GM18861 (cell line): ENCODE data around the gene NSUN7.

Source experiments
- ATAC-seq: cut with Tn5 transposase; IDR thresholded peaks from one replicate; pipeline ENCODE4 v1.9.1; 2021; ENCODE audit not compliant: unreplicated experiment

The NSUN7 gene

GRCh38 chr4:40736910-40737309 is 12.8 kb upstream of the NSUN7 start:
- ATAC-seq = no peak

GRCh38 chr4:40737879-40738278 is 11.9 kb upstream of the NSUN7 start:
- ATAC-seq = no peak

- ATAC-seq = no peak
Observed at GRCh38 chr4:40739347-40739746, 10.4 kb upstream of the NSUN7 start.

- ATAC-seq = no peak
Observed at GRCh38 chr4:40744218-40744617, 5.5 kb upstream of the NSUN7 start.

- no peak for ATAC-seq
Observed at GRCh38 chr4:40745285-40745984, 4.3 kb upstream of the NSUN7 start.

GRCh38 chr4:40747207-40747835 is 2.4 kb upstream of the NSUN7 start:
- ATAC-seq = no peak

GRCh38 chr4:40750461-40751258 is 905 bp downstream of the NSUN7 start:
- no peak for ATAC-seq

- ATAC-seq = no peak
Observed at GRCh38 chr4:40755616-40756015, 5.9 kb downstream of the NSUN7 start.

GRCh38 chr4:40763228-40763716 is 13.5 kb downstream of the NSUN7 start:
- ATAC-seq = peak; percentile 99

GRCh38 chr4:40769266-40769665 is 19.5 kb downstream of the NSUN7 start:
- no peak for ATAC-seq

GRCh38 chr4:40778090-40778489 is 28.3 kb downstream of the NSUN7 start:
- ATAC-seq = no peak

GRCh38 chr4:40782876-40783275 is 33.1 kb downstream of the NSUN7 start:
- no peak for ATAC-seq

- no peak for ATAC-seq
Observed at GRCh38 chr4:40785727-40786126, 36.0 kb downstream of the NSUN7 start.

- ATAC-seq = no peak
Observed at GRCh38 chr4:40788331-40788730, 38.6 kb downstream of the NSUN7 start.

GRCh38 chr4:40789031-40789430 is 39.3 kb downstream of the NSUN7 start:
- no peak for ATAC-seq

GRCh38 chr4:40789771-40790170 is 40.0 kb downstream of the NSUN7 start:
- no peak for ATAC-seq

- ATAC-seq = peak; percentile 96
Observed at GRCh38 chr4:40800064-40800463, 50.3 kb downstream of the NSUN7 start.

- ATAC-seq = no peak
Observed at GRCh38 chr4:40804598-40804997, 54.8 kb downstream of the NSUN7 start.

GRCh38 chr4:40808926-40809457 is 59.2 kb downstream of the NSUN7 start:
- ATAC-seq = no peak

GRCh38 chr4:40811956-40812355 is 62.2 kb downstream of the NSUN7 start:
- no peak for ATAC-seq

GRCh38 chr4:40812386-40812785 is 62.6 kb downstream of the NSUN7 start:
- ATAC-seq = no peak

GRCh38 chr4:40812856-40813255 is 63.1 kb downstream of the NSUN7 start:
- ATAC-seq = no peak
